NOMO-1 (cell line): ENCODE data around the gene RAI1.
"Not testable (repeated sequence)": the region's sequence is repeated elsewhere in the genome, so short reads cannot be mapped to it uniquely, and the experiment has no call there.

Source experiments
- DNase-seq, 2 experiments: peaks; one replicate each; lab custom pipeline; 2025; ENCODE audit not compliant: unreplicated experiment in 2 of 2; lab: John Stamatoyannopoulos, UW

RAI1 gene

DNA sequence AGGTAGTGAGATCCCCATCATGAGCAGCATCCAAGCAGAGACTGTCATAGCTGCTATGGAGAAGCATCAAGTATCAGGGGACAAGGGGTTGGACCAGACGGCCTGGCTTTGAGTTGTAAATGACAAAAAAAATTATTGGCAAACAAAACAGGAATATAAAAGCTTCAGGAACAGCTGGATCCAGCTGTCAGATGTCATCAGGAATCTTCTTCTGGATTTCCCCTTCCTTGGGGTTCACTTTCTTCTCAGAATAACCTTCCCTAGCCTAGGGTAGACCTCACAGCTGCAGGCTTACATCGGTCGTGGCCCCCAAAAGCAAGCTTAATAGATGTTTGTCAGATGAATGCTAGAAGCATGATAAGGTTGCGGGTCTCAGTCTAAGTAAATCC, 17.2 kb upstream of the RAI1 start:
- no peak for DNase-seq

- no peak for DNase-seq
Measured at GRCh38 chr17:17665255-17665654, 16.0 kb upstream of the RAI1 start.

DNA sequence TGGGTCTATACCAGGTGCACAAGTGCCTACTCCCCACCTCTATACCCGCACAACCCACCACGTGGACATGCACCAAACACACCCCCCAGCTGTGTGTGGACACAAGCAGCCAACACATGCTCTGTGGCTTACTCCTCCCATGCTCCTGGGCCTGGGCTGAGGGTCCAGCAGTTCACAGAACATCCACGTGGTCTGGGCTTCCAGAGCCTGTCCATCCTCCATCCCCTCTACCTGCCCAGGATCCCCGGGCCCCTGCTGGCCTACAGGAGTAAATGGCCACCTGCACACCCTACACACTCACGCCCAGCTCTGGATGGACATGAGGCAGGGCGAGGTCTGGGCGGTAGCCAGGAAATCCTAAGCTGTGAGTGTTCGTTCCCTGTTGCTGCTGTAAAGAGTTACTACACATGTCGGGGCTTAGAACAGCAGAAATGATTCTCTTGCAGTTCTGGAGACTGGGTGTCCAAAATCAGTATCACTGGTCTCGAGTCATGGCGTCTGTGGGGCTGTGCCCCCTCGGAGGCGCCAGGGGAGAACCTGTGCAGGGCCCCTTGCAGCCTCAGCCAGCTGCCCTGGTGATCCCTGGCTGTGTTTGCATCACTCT, 15.0 kb upstream of the RAI1 start:
- DNase-seq: no peak

- no peak for DNase-seq
Measured at GRCh38 chr17:17667231-17667630, 14.0 kb upstream of the RAI1 start.

- no peak for DNase-seq
Measured at GRCh38 chr17:17667947-17668346, 13.3 kb upstream of the RAI1 start.

DNA sequence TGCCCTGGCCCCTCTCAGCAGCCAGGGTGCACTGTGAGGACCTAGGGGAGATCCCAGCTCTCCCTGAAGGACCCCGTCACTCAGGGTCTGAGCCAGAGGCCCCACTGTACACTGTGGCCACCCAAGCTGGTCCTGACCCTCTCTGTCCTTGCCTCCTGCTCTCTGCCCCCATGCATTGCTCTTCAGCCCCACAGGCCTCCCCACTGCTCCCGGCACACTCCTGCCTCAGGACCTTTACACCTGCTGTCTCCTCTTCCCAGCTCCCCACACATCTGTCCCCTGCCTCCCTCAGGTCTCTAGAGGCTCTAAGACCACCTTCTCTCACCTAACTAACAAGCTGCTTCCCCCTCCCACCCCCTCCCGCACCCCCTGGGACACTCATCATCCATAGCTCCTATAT, 12.9 kb upstream of the RAI1 start:
- DNase-seq: no peak

DNA sequence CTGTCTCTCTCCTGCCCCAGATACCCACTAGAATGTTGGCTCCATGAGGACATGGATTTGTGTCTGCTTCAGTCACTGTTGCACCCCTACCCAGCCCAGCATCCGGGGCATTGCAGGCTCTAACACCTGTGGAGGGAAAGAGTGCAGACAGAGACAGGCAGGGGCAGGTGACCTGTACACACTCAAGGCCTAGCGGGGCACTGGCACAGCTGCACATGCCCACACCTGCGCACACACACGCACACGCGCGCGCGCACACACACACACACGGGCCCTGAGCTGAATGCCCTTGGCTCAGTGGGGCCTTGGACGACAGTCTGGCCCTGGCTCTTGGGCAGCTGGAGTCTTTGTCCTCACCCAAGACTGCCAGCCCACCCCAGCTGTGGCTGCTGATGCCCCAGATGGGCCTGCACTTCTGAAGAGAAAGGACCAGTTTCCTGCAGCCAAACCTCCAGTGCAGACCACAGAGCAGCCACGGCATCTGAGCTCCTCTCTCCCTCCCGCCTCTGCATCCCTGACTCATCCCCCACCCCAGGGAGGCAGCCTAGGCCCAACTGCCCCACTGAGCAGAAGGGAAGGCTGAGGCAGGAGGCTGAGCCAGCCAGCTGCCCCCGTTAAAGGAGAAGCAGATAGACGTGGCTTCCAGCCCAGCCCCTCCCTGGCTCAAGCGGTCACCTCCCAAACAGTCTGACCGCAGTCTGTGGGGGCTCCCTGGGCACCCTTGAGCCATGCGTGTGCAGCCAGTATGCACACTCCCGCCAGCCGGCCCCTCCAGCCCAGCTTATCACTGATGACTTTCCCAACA, 12.3 kb upstream of the RAI1 start:
- DNase-seq: no peak

DNA sequence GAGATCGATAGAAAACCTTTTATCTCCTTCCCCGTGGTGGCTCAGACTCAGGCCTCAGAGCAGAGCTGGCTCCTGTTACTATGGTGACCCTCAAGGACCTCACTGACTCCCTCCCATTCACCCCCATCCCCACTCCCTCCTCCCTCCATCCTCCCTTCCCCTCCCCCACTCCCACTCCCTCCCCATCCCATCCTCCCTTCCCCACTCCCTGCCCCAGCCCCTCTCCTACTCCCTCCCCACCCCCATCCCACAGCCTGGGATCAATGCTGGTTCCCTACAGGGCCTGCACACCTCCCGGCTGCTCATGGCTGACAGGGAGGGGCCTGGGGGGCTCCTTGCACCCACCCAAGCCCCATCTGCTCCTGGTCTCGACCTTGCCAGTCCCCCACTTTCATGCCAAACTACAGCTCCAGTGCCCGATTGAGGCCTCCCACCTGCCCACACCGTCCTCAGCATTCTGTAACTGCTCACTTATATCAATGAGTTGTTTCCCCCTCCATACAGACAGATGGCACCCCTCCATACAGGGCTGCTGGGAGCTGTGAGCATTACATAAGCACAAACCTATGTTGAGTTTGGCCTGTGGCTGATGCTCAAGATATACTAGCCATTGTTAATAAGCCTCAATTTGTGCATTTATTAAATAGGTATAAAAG, 11.6 kb upstream of the RAI1 start:
- DNase-seq: peak in 1 of 2 experiments; percentile 58

DNA sequence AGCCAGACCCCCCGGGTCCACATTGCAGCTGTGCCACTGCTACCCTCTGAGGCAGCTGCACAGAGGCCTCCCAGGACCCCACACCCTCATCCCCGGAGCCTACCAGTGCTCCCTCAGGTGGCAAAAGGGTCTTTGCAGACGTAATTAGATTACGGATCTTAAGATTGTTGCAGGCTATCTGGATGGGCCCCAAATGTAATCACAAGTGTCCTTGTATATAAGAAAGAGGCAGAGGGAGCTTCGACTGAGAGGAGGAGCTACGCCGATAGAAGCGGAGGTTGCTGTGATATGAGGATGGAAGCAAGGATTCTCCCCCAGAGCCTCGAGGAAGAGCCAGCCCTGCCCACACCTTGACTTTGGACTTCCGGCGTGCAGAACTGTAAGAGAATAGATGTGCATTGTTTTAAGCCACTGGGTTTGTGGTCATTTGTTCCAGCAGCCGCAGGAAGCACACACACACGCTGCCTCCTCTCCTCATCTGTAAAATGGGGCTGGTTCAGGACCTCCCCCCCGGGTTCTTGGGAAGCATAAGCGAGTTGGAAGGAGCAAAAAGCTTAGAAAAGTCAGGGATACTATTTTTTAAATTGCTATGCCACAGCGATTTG, 10.5 kb upstream of the RAI1 start:
- DNase-seq: no peak

- DNase-seq: no peak
Measured at GRCh38 chr17:17671369-17672129, 9.7 kb upstream of the RAI1 start.

DNA sequence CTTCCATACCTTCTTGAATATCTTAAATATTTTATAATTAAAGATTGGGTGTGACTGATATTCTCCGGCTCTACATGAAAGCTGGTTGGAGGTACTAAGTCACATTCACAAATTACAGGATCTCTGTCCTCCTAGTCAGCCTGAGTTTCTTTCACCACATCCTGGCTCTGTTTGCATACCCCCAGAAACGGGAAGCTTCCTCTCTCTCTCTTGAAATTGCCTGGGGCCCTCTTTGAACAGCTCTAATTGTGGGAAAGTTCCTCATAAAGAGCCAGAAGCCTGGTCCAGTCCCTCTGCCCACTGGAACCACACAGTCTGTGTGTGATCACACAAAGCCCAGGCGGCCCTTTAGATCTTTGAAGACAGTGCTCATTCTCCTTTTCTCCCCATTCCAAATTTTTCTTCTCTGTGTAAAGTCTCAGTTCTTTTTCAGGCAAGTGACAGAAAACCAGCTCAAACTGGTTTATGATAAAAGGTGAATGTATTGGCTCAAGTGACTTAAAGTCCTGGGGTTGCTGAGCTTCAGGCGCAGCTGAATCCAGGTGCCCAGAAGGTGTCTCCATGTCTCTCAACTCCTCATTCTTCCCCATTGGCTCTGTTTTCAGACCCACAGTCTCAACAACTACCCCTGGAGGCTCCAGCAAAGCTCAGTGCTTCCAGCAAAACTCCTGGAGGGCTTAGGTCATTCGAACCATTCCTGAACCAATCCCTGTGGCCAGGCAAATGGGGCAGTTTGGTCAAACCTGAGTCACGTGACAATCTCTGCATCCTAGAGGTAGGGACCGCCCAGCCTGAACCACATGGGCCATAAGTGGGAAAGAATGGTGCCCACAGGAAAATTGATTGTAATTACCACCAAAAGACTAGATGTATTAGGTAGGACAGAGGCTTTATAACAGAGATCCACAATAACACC, 8.5 kb upstream of the RAI1 start:
- peak; percentile 88 to 94 for DNase-seq

DNA sequence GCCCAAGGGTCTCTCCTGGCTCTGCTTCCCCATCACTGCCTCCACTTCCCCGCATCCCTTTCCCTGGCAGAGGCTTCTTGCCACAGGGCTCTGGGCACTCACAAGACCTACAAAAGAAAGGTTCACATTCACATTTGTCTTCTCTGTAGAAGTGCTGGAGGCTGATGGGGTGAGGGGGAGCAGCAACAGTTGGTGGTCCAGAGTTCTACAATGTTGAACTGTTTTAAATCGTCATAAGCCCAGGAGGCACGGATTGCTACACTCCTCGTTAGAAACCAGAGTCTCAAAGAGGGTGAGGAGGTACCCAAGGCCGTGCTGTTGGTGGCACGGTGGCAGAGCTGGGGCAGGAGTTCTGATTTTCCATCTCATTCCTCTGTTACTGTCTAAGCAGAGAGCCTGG, 5.8 kb upstream of the RAI1 start:
- no peak for DNase-seq

- no peak for DNase-seq
Measured at GRCh38 chr17:17675925-17676534, 5.2 kb upstream of the RAI1 start.

GRCh38 chr17:17676752-17677151, 4.5 kb upstream of the RAI1 start:
- no peak for DNase-seq

DNA sequence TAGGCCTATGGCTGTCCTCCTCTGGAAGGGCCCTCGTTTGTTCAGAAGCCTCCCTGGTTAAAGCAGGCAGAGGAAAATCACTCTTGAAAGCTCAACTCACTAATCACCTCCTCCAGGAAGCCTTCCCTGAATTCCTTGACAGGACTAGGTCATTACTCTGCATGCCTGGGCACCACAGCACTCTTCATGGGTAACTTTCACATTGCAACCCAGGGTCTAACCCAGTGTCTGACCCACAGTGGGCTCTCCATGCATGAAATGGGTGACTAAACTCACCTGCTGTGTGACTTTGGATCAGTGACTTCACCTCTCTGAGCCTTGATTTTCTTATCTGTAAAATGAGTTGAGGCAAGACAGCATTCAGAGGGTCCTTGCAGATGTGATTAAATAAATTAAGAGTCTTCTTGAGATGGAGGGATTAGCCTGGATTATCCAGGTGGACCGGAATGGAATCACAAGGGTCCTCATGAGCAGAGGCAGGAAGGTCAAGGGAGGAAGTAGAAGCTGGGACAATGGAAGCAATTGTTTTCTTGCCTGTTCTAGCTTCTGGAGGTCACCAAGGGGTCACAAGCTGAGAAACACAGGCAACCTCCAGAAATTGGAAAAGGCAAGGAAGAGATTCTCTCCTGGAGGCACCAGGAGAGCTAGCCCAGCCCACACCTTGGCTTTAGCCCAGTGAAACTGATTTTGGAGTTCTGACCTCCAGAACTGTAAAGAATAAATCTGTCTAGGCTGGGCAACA, 3.8 kb upstream of the RAI1 start:
- DNase-seq: no peak

DNA sequence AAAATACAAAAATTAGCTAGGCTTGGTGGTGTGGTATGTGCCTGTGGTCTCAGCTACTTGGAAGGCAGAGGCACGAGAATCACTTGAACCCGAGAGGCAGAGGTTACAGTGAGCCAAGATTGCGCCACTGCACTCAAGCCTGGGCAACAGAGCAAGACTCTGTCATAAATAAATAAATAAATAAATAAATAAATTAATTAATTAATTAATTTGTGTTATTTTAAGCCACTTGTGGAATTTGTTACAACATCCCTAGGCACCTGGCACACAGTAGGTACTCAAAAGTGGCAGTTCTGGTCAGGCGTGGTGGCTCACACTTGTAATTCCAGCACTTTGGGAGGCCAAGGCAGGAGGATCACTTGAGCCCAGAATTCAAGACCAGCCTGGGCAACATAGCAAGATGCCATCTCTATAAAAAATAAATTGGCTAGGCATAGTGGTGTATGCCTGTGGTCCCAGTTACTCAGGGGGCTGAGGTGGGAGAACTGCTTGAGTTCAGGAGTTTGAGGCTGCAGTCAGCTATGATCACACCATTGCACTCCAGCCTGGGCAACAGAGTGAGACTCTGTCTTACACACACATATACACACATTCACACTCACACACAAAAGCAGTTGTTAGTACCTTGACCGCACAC, 3.1 kb upstream of the RAI1 start:
- not testable (repeated sequence) for DNase-seq

- no peak for DNase-seq
Measured at GRCh38 chr17:17679243-17679642, 2.0 kb upstream of the RAI1 start.

DNA sequence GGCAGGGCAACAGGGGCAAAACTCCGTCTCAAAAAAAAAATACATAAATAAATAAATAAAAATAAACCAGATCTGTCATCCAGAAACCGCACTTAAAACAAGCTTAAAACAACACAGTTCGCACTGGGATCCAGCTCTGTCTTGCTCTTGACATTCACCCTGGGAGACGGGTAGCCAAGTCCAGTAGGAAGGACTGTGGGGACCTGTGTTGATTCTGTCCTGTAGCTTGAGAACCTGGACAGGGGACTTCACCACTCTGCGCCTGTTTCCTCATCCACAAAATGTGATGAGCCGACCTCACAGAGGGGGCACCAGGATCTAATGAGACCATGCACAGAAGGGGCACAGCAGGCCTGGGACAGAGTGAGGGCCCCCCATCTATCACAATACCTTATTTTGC, 1.5 kb upstream of the RAI1 start:
- no peak for DNase-seq
